Measurements from ENCODE around the gene KIF24.

Gene KIF24

DNA sequence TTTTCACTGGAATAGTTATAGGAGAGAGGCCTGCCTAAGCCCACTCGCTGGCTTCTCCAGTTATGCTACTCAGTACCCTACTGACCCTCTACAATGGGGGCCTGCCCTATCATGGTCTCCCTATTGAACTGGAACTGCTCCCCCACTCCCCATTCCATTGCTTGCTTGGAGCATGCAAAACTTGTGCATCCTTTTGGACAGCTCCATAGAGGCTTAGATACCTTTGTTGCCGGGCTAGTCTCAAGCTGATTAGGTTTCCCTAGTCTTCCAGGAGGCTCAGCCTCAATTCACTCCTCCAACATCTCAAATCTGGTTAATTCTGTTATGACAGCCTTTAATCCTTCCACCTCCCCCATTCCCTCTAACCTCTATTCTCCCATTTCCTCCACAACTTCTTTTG, 39.9 kb downstream of the KIF24 start:
- H3K36me3 ChIP-seq (ENCODE audit: control insufficient read depth, insufficient read depth, low read length) = no peaks in the 10 kb centered on the region
- H3K4me3 ChIP-seq (replicated peaks; ENCODE audit: low read depth, low read length) = no peak overlapping the region
- no peak for DNase-seq (ENCODE audit: extremely low read depth, insufficient read length)
- no peaks in the 10 kb centered on the region for H3K27me3 ChIP-seq (replicated peaks; ENCODE audit: control insufficient read depth, insufficient read depth, low read length)
- TF ChIP-seq, protein P1, sequence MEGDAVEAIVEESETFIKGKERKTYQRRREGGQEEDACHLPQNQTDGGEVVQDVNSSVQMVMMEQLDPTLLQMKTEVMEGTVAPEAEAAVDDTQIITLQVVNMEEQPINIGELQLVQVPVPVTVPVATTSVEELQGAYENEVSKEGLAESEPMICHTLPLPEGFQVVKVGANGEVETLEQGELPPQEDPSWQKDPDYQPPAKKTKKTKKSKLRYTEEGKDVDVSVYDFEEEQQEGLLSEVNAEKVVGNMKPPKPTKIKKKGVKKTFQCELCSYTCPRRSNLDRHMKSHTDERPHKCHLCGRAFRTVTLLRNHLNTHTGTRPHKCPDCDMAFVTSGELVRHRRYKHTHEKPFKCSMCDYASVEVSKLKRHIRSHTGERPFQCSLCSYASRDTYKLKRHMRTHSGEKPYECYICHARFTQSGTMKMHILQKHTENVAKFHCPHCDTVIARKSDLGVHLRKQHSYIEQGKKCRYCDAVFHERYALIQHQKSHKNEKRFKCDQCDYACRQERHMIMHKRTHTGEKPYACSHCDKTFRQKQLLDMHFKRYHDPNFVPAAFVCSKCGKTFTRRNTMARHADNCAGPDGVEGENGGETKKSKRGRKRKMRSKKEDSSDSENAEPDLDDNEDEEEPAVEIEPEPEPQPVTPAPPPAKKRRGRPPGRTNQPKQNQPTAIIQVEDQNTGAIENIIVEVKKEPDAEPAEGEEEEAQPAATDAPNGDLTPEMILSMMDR (IDR thresholded peaks at IDR 0.05; ENCODE audit: insufficient read depth, low read length, poor library complexity, severe bottlenecking) = no peak

DNA sequence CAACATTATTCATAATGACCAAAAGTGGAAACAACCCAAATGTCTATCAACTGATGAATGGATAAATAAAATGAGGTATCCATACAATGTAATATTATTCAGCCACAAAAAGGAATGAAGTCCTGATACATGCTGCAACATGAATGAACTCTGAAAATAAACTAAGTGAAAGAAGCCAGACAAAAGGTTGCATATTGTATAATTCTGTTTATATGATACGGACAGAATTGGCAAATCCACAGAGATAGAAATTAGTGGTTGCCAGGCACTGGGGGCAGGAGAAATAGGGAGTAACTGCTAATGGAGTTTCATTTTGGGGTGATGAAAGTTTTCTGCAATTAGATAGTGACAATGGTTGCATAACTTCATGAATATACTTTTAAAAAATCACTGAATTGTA, 47.0 kb downstream of the KIF24 start:
- Histone ChIP-seq H3K36me3 (ENCODE audit: control insufficient read depth, insufficient read depth, low read length) (no peaks in the 10 kb centered on the region), H3K4me3 (replicated peaks; ENCODE audit: low read depth, low read length) (no peak overlapping the region), H3K27me3 (replicated peaks; ENCODE audit: control insufficient read depth, insufficient read depth, low read length) (no peaks in the 10 kb centered on the region)
- DNase-seq (ENCODE audit: extremely low read depth, insufficient read length) = no peak
- TF ChIP-seq, protein P1 (IDR thresholded peaks at IDR 0.05; ENCODE audit: insufficient read depth, low read length, poor library complexity, severe bottlenecking) = no peak

DNA sequence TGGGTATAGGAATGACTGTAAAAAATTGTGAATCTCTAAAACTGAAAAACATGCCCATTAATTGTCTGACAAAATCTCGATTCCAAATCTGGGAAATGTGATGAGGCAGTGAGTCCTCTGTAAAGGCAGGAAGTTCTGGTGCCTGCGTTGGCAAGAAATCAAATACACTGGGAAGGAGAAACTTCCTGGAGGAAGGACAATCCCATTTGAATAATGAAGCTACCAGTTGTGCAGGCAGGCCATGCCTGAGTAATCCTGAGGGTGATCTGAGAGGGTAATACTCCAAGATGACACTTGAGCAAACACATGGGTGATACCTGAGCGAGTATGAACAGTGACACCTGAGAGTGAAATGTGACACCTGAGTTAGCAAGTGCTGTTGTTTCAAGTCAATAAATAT, 49.7 kb downstream of the KIF24 start:
- TF ChIP-seq, protein P1 (IDR thresholded peaks at IDR 0.05; ENCODE audit: insufficient read depth, low read length, poor library complexity, severe bottlenecking) = no peak
- no peaks in the 10 kb centered on the region for H3K36me3 ChIP-seq (ENCODE audit: control insufficient read depth, insufficient read depth, low read length)
- DNase-seq (ENCODE audit: extremely low read depth, insufficient read length) = no peak
- no peaks in the 10 kb centered on the region for H3K27me3 ChIP-seq (replicated peaks; ENCODE audit: control insufficient read depth, insufficient read depth, low read length)
- no peak overlapping the region for H3K4me3 ChIP-seq (replicated peaks; ENCODE audit: low read depth, low read length)

Measured in GM06990 (cell line).